ENCODE measurements around the gene GMPPB.

Gene GMPPB

GRCh38 chr3:49729966-49730609 is 6.3 kb upstream of the GMPPB start:
- DNase-seq = no peak

GRCh38 chr3:49727924-49728361 is 4.2 kb upstream of the GMPPB start:
- no peak for DNase-seq

GRCh38 chr3:49727154-49727923 is 3.6 kb upstream of the GMPPB start:
- DNase-seq = no peak

GRCh38 chr3:49725906-49726681 is 2.3 kb upstream of the GMPPB start:
- DNase-seq = no peak

GRCh38 chr3:49724586-49724985 is 835 bp upstream of the GMPPB start:
- DNase-seq = no peak

- DNase-seq = peak in 29 of 58 donors; percentile 23 to 74 (median 46)
Observed at GRCh38 chr3:49723296-49723627, 489 bp downstream of the GMPPB start.

GRCh38 chr3:49722896-49723295 is 855 bp downstream of the GMPPB start:
- DNase-seq = peak in 1 of 58 donors; percentile 17

GRCh38 chr3:49721896-49722781 is 1.6 kb downstream of the GMPPB start:
- no peak for DNase-seq

- DNase-seq = no peak
Observed at GRCh38 chr3:49721596-49721895, 2.2 kb downstream of the GMPPB start.

- DNase-seq = no peak
Observed at GRCh38 chr3:49720855-49721595, 2.7 kb downstream of the GMPPB start.

- DNase-seq = peak; percentile 48 to 97 (median 90)
Observed at GRCh38 chr3:49719214-49719884, 4.4 kb downstream of the GMPPB start, which contains the start of gene AMIGO3. Gene AMIGO3, minus strand, starts transcription at chr3:49719684. Its CDS starts 219 bp downstream, at chr3:49719465.

- no peak for DNase-seq
Observed at GRCh38 chr3:49718858-49719213, 4.9 kb downstream of the GMPPB start.

- DNase-seq = no peak
Observed at GRCh38 chr3:49717959-49718857, 5.5 kb downstream of the GMPPB start.

- DNase-seq = no peak
Observed at GRCh38 chr3:49717211-49717958, 6.4 kb downstream of the GMPPB start.

GRCh38 chr3:49716691-49717210 is 7.0 kb downstream of the GMPPB start:
- no peak for DNase-seq

- no peak for DNase-seq
Observed at GRCh38 chr3:49716169-49716568, 7.6 kb downstream of the GMPPB start.

- no peak for DNase-seq
Observed at GRCh38 chr3:49715611-49716121, 8.1 kb downstream of the GMPPB start.

Data from anterior cingulate cortex (tissue), 58 donors.